ENCODE data around the gene RBBP7.

The RBBP7 gene

GRCh38 chrX:16862829-16863228 is 7.3 kb downstream of the RBBP7 start:
- DNase-seq, result no peak

- no peak for DNase-seq
Observed at GRCh38 chrX:16856744-16857143, 13.4 kb downstream of the RBBP7 start.

DNA sequence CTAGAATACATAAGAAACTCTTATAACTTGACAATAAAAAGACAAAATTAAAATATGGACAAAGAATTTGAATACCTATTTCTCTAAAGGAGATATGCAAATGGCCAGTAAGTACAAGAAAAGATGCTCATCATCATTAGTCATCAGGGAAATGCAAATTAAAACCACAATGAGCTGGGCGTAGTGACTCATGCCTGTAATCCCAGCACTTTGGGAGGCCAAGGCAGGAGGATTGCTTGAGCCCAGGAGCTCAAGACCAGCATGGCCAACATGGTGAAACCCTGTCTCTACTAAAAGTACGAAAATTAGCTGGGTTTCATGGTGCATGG is 14.1 kb downstream of the RBBP7 start:
- peak; percentile 50 for DNase-seq

GRCh38 chrX:16855363-16856075 is 14.6 kb downstream of the RBBP7 start:
- no peak for DNase-seq

- no peak for DNase-seq
Observed at GRCh38 chrX:16853537-16853936, 16.6 kb downstream of the RBBP7 start.

DNA sequence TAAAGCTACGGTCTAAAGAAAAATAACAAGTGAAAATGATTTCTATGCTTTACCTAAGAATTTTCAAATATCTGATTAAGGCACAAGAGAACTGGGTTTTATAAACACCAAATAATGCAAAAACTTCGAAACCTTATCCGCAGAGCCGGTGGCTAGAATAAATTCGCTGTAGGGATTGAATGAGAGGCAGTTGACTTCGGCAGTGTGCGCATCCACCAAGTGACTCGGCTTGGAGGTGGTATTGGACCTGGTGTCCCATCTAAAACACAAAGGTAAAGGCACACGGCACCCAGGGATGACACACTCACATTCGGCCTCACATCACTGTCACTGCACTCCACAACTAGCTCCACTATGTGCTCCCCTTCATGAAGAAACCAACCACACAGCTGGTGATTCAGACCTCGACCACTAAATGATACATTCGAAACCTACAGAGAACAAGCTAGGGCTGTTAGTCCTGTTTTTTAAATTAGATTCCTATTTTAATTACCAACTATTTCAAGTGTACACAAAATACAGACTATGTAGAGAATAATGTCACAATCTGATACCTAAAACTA is 17.5 kb downstream of the RBBP7 start:
- DNase-seq, result peak; percentile 10

- DNase-seq, result no peak
Observed at GRCh38 chrX:16851827-16852226, 18.3 kb downstream of the RBBP7 start.

DNA sequence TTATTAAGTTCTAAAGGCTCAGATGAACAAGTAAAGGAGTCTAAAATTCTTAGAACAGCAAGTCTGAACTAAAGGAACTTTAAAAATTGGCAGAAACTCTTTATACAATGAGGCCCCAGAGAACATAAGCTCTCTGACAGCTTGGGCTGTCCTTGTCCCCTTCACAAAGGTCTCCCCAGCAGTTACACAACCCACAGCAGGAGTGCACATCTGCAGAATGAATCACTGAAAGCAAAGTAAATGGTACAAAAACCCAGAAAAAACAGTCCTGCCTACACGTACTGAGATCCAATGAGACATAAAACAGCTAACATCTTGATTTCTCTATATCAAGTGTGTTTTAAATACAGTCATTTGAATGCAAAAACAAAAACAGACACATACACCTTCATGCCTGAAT is 18.7 kb downstream of the RBBP7 start:
- no peak for DNase-seq

GRCh38 chrX:16848541-16848940 is 21.6 kb downstream of the RBBP7 start:
- DNase-seq, result no peak

- DNase-seq, result no peak
Observed at GRCh38 chrX:16845686-16846085, 24.5 kb downstream of the RBBP7 start.

DNA sequence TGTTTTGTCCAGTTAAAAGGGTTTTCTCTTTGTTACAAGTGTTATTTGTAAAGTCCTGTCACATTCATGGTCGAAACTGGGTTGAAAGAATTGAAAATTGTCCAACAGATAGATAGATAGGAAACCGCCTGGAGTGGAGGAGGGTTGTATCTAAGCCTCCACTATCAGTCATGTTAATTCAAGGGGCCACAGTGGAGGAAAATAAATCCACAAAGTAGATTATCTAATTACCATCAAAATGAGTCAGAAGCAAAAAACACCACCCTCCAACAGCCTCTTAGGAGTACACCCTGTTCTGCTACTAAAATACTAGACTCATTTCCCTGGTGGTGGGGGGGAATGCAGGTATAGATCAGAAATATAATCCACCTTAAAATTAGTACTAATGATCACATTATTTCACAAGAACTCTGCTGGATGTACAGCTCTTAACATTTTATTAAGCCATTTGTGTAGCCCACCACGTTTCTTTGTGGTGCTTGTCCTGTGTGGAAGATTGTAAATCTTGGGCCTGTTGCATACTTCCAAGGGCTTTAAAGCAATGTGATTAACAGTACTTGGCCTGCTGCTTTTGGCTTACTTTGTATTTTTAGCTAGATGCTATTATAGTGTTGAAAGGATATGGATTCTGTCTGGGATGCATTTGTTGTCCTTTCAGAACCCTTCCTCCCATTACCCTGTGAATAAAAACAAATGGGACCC is 26.8 kb downstream of the RBBP7 start:
- DNase-seq, result no peak

DNA sequence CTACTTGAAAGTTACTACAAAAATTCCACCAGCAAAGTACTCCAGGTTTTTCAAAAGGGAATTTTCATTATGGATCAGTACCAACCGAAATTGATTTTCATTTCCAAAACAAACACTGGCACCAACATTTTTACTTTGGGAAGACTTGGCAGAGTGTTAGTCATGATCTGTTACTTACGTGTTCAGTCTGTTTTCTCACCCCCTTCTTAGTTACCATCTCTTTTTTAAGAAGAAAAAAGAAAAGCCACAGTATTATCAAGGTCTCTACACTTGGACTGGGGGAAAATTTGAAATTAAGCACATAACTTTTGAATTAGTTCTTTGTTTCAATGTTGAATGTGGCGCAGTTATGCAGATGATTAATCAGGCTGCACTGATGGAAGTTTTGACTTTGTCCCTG is 27.5 kb downstream of the RBBP7 start:
- DNase-seq, result no peak

DNA sequence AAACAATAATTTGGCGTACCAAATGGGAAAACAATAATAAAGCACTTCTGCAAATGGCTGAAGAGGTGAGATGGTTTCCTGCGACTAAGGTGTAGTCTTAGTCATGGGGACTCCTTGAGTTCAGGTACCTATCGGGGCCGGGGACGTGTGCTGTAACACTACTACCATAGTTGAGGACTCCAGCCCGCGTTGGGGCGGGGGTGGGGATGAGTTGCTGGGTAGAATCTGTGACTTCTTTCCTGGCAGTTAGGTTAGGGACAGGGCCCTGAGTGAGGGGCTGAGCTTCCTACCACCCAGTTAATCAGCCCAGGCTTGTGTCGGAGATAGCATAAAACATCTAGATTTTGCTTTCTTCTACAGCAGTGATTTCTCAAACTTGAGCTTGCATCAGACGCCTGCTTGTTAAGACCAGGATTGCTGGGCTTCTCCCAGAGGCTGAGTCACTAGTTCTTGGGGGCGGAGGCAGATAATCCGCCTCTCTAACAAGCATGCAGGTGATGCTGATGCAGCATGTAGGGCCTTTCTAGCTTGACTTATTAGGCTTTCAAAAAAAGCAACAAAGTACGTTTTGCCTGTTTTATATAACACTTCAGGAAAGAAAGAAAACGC is 30.2 kb downstream of the RBBP7 start:
- peak; percentile 28 for DNase-seq

GRCh38 chrX:16839219-16839851 is 30.8 kb downstream of the RBBP7 start:
- DNase-seq, result no peak

DNA sequence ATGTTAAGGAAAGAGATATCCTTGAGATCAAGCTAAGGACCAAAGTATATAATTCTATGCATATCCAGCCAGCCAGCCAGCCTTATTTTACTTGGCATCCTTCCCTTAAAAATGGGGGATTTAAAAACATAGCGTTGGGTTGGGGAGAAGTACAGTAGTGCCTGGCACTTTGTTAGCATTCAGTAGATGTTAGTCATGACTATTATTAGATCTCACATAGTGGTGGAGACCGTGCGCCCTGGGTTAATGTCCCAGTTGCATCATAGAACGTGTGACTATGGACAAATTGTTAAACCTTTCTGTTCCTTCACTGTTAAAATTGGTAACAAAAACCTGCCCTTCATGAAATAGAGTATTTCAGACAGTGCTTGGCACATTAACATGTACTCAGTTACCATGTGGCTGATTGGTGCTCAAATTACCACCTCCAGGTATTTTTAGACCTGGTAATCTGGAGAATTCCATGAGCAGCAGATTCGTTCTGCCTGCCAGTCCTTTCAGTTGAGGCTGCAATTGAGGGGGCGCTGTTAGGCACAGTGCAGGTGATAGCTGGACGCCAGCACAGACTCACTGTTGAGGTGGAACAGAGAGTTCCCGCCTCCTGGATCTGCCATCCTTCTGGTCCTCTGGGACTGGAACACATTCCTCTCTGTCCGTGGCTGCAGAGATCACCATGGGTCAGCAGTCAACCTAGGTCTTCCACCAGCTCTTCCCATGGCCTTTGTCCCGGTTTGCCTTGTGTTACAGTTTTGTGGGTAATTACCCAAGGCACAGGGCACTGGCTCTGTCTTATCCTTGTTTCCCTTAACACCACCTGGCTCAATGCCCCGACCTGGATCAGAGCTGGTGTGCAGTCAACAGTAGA is 31.7 kb downstream of the RBBP7 start:
- DNase-seq, result no peak

DNA sequence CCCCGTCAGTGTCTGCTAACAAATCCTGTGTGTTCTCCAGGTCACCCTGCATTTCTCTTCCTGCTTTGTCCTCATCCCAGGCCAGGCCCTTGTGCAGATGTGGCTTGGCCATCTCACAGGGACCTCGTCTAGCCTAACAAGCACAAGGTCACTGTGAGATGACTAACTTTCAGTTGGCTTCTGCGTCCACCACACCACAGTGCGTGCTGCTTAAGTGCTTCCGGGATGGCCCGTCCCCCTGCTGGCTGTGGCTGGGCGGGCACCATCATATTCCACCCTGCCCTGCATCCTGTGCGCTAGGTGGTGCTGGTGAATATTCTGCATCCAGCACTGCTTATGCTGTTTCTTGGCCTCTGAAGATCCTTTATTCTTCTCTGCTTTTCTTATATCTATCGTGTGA is 33.8 kb downstream of the RBBP7 start:
- DNase-seq, result peak; percentile 11

- DNase-seq, result no peak
Observed at GRCh38 chrX:16834806-16835205, 35.4 kb downstream of the RBBP7 start.

- DNase-seq, result no peak
Observed at GRCh38 chrX:16832301-16832700, 37.9 kb downstream of the RBBP7 start.

- DNase-seq, result no peak
Observed at GRCh38 chrX:16828124-16828908, 41.8 kb downstream of the RBBP7 start.

GRCh38 chrX:16827225-16827624 is 42.9 kb downstream of the RBBP7 start:
- no peak for DNase-seq

DNA sequence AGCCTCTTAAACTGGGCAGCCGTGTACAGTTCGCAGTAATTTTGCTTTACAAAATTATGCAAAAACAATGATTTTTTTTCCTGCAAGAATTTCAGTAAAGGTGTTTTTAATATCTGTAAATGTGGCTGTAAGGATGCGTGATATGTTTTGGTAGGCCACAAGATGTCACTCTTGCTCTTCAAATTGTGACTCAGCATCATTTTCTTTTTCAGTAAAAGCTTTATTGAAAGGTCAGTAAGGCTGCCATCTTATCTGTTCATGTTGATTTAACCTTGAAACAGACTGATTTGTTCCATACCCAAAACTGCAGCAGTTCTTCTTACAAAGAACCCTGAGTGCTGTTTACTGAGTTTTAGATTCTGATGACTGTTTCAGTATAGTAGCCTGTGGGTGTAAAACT is 44.0 kb downstream of the RBBP7 start:
- DNase-seq, result no peak
